ENCODE data around the gene SH3BGRL. TPM values are rescaled to one million over a fixed set of nuclear protein-coding genes. Genes with fewer than 3 reads are reported as not detected.
"Not testable (repeated sequence)": the region's sequence is repeated elsewhere in the genome, so short reads cannot be mapped to it uniquely, and the experiment has no call there.

SH3BGRL gene
- total and polyA plus RNA-seq, 9 donors: 88.3 to 257 (median 125) TPM

DNA sequence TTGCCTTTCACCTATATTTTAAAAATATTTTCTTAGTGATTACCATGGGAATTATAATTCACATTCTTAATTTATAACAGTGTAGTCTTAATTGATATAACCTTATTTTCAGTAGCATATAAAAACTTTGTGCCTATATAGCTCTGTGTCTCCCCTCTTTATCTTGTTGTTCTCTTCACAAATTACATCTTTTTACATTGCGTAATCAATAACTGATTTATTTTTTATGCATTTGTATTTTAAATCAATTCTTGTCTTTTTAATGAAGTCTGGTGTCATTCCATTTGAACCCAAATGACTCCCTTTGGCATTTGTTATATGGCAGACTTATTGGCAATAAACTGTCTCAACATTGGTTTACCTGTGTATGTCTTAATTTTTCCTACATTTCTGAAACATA is 137.0 kb downstream of the SH3BGRL start:
- 90 to 100% (median 98%) methylated on average over 1 of the region's 1 CpG for WGBS, 3 donors
- Histone ChIP-seq H3K27me3 (no peaks in the 10 kb centered on the region), H3K36me3 (no peaks in the 10 kb centered on the region), H3K27ac (no peak overlapping the region), H3K4me3 (no peak overlapping the region), H3K4me1 (ENCODE audit: insufficient read depth) (no peaks in the 10 kb centered on the region), H3K9me3 (no peaks in the 10 kb centered on the region)
- TF ChIP-seq POLR2A (IDR thresholded peaks at IDR 0.05) (no peak), EP300 (IDR thresholded peaks at IDR 0.05) (no peak)
- TF ChIP-seq, protein P1, sequence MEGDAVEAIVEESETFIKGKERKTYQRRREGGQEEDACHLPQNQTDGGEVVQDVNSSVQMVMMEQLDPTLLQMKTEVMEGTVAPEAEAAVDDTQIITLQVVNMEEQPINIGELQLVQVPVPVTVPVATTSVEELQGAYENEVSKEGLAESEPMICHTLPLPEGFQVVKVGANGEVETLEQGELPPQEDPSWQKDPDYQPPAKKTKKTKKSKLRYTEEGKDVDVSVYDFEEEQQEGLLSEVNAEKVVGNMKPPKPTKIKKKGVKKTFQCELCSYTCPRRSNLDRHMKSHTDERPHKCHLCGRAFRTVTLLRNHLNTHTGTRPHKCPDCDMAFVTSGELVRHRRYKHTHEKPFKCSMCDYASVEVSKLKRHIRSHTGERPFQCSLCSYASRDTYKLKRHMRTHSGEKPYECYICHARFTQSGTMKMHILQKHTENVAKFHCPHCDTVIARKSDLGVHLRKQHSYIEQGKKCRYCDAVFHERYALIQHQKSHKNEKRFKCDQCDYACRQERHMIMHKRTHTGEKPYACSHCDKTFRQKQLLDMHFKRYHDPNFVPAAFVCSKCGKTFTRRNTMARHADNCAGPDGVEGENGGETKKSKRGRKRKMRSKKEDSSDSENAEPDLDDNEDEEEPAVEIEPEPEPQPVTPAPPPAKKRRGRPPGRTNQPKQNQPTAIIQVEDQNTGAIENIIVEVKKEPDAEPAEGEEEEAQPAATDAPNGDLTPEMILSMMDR (IDR thresholded peaks at IDR 0.05): no peak
- intact Hi-C loops (cut with DNase I): no loop called here
- no peak for DNase-seq

DNA sequence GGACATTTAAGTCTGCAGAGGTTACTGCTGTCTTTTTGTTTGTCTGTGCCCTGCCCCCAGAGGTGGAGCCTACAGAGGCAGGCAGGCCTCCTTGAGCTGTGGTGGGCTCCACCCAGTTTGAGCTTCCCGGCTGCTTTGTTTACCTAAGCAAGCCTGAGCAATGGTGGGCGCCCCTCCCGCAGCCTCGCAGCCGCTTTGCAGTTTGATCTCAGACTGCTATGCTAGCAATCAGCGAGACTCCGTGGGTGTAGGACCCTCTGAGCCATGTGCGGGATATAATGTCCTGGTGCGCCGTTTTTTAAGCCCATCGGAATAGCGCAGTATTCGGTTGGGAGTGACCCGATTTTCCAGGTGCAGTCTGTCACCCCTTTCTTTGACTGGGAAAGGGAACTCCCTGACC is 143.4 kb downstream of the SH3BGRL start:
- H3K27ac ChIP-seq; H3K4me3 ChIP-seq; DNase-seq; H3K9me3 ChIP-seq; intact Hi-C loops (cut with DNase I); H3K36me3 ChIP-seq; H3K27me3 ChIP-seq; H3K4me1 ChIP-seq (ENCODE audit: insufficient read depth): not testable (repeated sequence)
- WGBS, 3 donors: 85 to 93% (median 86%) methylated on average over 14 of the region's 14 CpGs

Other genes with a start within 250 kb of the SH3BGRL start
- gene HMGN5, start 189 bp upstream of the SH3BGRL start, total RNA-seq: 10 to 100 TPM in 1 of 7 donors, 1 to 10 TPM in 6; 3.8 to 11.5 (median 8.0) TPM
- 10 to 100 TPM; 18.6 to 21.2 TPM for gene HMGN5, start 189 bp upstream of the SH3BGRL start, polyA plus RNA-seq